Vagina (tissue), 2 donors: Measurements from ENCODE around the gene ADGRG7. TPM values are rescaled to one million over a fixed set of nuclear protein-coding genes. Genes with fewer than 3 reads are reported as not detected.

Source experiments
- DNase-seq, 2 donors: peaks; one replicate each; pipeline ENCODE4 v3.0.0-alpha.2; 2017; ENCODE audit errors: extremely low spot score in 2 of 2
- H3K27ac ChIP-seq: fragments of 200-600 bp; sonication (generic); one replicate; pipeline ENCODE4 v1.5.1; 2019
- H3K27me3 ChIP-seq: fragments of 200-600 bp; sonication (generic); one replicate; pipeline ENCODE4 v1.5.1; 2019
- H3K36me3 ChIP-seq, 2 donors: fragments of 200-600 bp; sonication (generic); one replicate each; pipeline ENCODE4 v1.5.1; 2017 to 2019
- H3K4me1 ChIP-seq: fragments of 200-600 bp; sonication (generic); one replicate; pipeline ENCODE4 v1.5.1; 2019
- H3K4me3 ChIP-seq, 2 donors: fragments of 200-600 bp; sonication (generic); 1 replicate in 1 of 2; 2 replicates in 1 of 2; pipeline ENCODE4 v1.5.1; 2016 to 2019
- H3K9me3 ChIP-seq: fragments of 200-600 bp; sonication (generic); one replicate; pipeline ENCODE4 v1.5.1; 2019
- CTCF ChIP-seq, 3 experiments: fragments of 450-650 bp in 2 of 3; fragments of 200-600 bp in 1 of 3; sonication (generic) in 1 of 3; IDR thresholded peaks; one replicate each; pipeline ENCODE4 v1.5.1; 2017 to 2019; ENCODE audit warnings: antibody characterized with exemption in 3 of 3, mild to moderate bottlenecking in 2 of 3, moderate library complexity in 2 of 3
- POLR2A ChIP-seq, 2 donors: fragments of 450-650 bp; IDR thresholded peaks; one replicate each; pipeline ENCODE4 v1.6.1; 2017; ENCODE audit warnings: antibody characterized with exemption in 2 of 2, mild to moderate bottlenecking in 2 of 2, moderate library complexity in 2 of 2
- POLR2AphosphoS5 ChIP-seq, 2 donors: sonication (generic); formaldehyde crosslinking; IDR thresholded peaks; one replicate each; pipeline ENCODE4 v1.9.0; 2017; ENCODE audit warnings: antibody characterized with exemption in 2 of 2, mild to moderate bottlenecking in 2 of 2, low read depth in 1 of 2; ENCODE audit not compliant: insufficient read depth in 1 of 2
- intact Hi-C: fragments of 100-400 bp; cut with DNase I; formaldehyde crosslinking; loops from one replicate; pipeline ENCODE4 v1.15.1; 2023
- total RNA-seq: library from RNA; depleted of rRNA; stranded (reverse); fragments of >200 nt; gene quantifications from one replicate; pipeline ENCODE4 v1.2.3, GENCODE V29; 2016

Gene ADGRG7
- total RNA-seq, 1 donor from 2014 or later: not detected

DNA sequence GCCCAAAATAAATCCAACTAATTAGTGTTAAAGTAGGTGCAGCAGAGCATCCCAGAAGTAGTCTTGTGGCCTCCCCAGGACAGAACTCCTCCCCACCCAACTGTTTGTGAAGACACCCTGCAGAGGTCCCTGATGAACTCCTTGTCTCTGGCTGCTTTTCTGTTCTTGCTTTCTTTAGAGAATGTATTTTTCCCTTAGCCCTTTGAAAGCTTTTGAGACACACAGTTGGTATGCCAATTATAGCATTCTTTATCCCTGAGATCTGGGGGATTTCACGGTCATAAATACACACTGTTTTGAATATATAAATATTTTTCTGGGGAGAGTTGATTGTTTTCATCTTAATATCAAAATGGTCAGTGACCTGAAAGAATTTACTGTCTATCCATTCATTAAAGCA lies 109.7 kb downstream of the ADGRG7 start:
- peaks cover 0 to 39% of the 10 kb centered on the region in 2 donors for H3K36me3 ChIP-seq

DNA sequence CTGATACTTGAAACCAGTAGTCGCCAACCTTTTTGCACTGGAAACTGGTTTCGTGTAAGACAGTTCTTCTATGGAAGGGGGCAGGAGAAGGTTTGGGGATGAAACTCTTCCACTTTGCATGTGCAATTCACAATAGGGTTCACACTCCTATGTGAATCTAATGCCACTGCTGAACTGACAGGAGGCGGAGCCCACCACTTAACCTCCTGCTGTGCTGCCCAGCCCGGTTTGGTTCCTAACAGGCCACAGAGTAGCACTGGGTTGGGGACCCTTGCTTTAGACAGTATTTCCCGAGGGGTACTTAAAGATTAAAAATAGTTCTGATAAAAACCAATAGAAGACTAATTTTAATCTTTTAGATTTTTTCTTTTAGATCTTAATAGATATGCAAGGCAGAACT lies 111.0 kb downstream of the ADGRG7 start:
- H3K4me3 ChIP-seq: no peak overlapping the region
- no peaks in the 10 kb centered on the region for H3K27me3 ChIP-seq
- intact Hi-C loops: no loop called here
- peaks cover 0 to 42% of the 10 kb centered on the region in 2 donors for H3K36me3 ChIP-seq
- no peak for DNase-seq
- TF ChIP-seq POLR2A (IDR thresholded peaks at IDR 0.05): no peak
- no peak for TF ChIP-seq POLR2AphosphoS5 (IDR thresholded peaks at IDR 0.05; ENCODE audit: insufficient read depth in 1 of 2, low read depth in 1 of 2)
- TF ChIP-seq CTCF (IDR thresholded peaks at IDR 0.05): no peak
- H3K4me1 ChIP-seq: peaks cover 26% of the 10 kb centered on the region
- no peak overlapping the region for H3K27ac ChIP-seq
- no peaks in the 10 kb centered on the region for H3K9me3 ChIP-seq

More for the DNA sequence above, 109.7 kb downstream of the ADGRG7 start:
- Histone ChIP-seq H3K4me1 (peaks cover 34% of the 10 kb centered on the region), H3K27ac (no peak overlapping the region), H3K9me3 (no peaks in the 10 kb centered on the region), H3K27me3 (no peaks in the 10 kb centered on the region), H3K4me3 (no peak overlapping the region)
- no peak for DNase-seq
- TF ChIP-seq POLR2A (IDR thresholded peaks at IDR 0.05) (no peak), CTCF (IDR thresholded peaks at IDR 0.05) (no peak), POLR2AphosphoS5 (IDR thresholded peaks at IDR 0.05; ENCODE audit: insufficient read depth in 1 of 2, low read depth in 1 of 2) (no peak)
- intact Hi-C loops: no loop called here

DNA sequence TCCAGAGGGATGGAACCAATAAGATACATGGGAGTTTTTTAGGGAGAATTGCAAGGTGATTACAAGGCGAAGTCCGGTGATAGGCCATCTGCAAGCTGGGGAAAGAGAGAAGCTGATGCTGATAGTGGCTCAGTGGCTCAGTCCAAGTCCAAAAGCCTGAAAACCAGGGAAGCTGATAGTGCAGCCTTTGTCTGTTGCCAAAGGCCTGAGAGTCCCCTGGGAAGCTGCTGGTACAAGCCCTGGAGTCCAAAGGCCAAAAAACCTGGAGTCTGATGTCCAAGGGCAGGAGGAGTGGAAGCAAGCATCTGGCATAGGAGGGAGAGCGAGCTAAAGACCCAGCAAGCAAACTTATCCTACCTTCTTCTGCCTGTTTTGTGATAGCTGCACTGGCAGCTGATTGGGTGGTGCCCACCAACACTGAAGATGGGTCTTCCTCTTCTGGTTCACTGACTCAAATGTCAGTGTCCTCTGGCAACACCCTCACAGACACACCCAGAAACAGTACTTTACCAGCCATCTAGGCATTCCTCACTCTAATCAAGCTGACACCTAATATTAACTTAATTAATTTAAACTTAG lies 116.6 kb downstream of the ADGRG7 start:
- intact Hi-C loops: no loop called here
- no peak overlapping the region for H3K27ac ChIP-seq
- no peak for DNase-seq

GRCh38 chr3:100726706-100727105 lies 117.3 kb downstream of the ADGRG7 start:
- DNase-seq: no peak
- Histone ChIP-seq H3K27ac (no peak overlapping the region), H3K27me3 (no peaks in the 10 kb centered on the region), H3K9me3 (no peaks in the 10 kb centered on the region), H3K36me3 (peaks cover 0 to 25% of the 10 kb centered on the region in 2 donors), H3K4me1 (peaks cover 11% of the 10 kb centered on the region), H3K4me3 (no peak overlapping the region)
- TF ChIP-seq POLR2AphosphoS5 (IDR thresholded peaks at IDR 0.05; ENCODE audit: insufficient read depth in 1 of 2, low read depth in 1 of 2) (no peak), POLR2A (IDR thresholded peaks at IDR 0.05) (no peak), CTCF (IDR thresholded peaks at IDR 0.05) (no peak)
- intact Hi-C loops: no loop called here

More for the DNA sequence above, 116.6 kb downstream of the ADGRG7 start:
- Histone ChIP-seq H3K4me1 (peaks cover 11% of the 10 kb centered on the region), H3K9me3 (no peaks in the 10 kb centered on the region), H3K4me3 (no peak overlapping the region), H3K36me3 (peaks cover 0 to 32% of the 10 kb centered on the region in 2 donors), H3K27me3 (no peaks in the 10 kb centered on the region)
- TF ChIP-seq POLR2A (IDR thresholded peaks at IDR 0.05) (no peak), CTCF (IDR thresholded peaks at IDR 0.05) (no peak), POLR2AphosphoS5 (IDR thresholded peaks at IDR 0.05; ENCODE audit: insufficient read depth in 1 of 2, low read depth in 1 of 2) (no peak)

DNA sequence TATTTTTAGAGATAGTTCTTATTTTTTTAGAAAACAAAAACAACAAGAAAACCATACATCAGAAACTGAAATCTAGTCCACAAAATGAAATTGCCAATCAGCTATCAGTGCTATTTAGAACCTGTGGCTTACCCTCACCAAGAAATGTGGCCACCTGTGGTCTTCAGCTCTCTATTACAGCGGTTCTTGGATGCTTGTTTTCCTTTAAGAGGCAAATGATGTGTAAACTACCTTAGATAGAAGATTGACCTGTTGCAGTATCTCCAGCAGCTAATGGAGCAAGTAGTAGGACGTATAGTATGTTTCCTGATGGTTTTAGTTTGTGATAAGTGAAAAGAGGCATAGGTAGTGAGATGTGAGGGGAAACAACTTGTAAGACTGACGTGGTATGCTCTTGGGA lies 121.1 kb downstream of the ADGRG7 start:
- peaks cover 11% of the 10 kb centered on the region for H3K4me1 ChIP-seq
- intact Hi-C loops: no loop called here
- H3K36me3 ChIP-seq: peaks cover 0 to 17% of the 10 kb centered on the region in 2 donors
- no peaks in the 10 kb centered on the region for H3K27me3 ChIP-seq
- H3K27ac ChIP-seq: no peak overlapping the region
- H3K9me3 ChIP-seq: no peaks in the 10 kb centered on the region
- TF ChIP-seq POLR2AphosphoS5 (IDR thresholded peaks at IDR 0.05; ENCODE audit: insufficient read depth in 1 of 2, low read depth in 1 of 2) (no peak), POLR2A (IDR thresholded peaks at IDR 0.05) (no peak), CTCF (IDR thresholded peaks at IDR 0.05) (no peak)
- no peak for DNase-seq
- no peak overlapping the region for H3K4me3 ChIP-seq
